Activated effector memory CD4-positive, alpha-beta T cell treated with anti-CD3 and anti-CD28 coated beads, Interleukin-2, amount 50 U/mL, for 16 hours (primary cell): ENCODE measurements around the gene TRIM41.
"Not testable (repeated sequence)": the region's sequence is repeated elsewhere in the genome, so short reads cannot be mapped to it uniquely, and the experiment has no call there.

Experiments
- DNase-seq: peaks from one replicate; pipeline ENCODE4 v3.0.0-alpha.2; 2020

Gene TRIM41

DNA sequence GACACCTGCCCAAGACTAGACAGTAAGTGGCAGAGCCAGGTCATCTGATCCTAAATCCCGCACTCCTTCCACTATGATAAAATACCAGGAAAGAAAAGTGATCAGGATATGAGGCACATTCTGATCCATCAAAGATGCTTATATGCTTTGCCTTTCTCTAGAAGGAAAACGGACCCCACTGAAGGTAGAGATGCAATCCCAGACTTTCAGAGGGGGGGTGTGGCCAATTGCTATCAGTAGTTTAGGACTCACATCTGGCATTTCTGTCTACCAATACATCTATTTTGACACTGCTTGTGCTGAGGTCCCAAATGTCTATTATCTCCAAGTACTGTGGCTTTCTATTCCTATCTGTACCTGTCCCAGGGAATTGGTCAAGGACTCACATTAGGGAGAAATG, 36.2 kb downstream of the TRIM41 start:
- DNase-seq = no peak

DNA sequence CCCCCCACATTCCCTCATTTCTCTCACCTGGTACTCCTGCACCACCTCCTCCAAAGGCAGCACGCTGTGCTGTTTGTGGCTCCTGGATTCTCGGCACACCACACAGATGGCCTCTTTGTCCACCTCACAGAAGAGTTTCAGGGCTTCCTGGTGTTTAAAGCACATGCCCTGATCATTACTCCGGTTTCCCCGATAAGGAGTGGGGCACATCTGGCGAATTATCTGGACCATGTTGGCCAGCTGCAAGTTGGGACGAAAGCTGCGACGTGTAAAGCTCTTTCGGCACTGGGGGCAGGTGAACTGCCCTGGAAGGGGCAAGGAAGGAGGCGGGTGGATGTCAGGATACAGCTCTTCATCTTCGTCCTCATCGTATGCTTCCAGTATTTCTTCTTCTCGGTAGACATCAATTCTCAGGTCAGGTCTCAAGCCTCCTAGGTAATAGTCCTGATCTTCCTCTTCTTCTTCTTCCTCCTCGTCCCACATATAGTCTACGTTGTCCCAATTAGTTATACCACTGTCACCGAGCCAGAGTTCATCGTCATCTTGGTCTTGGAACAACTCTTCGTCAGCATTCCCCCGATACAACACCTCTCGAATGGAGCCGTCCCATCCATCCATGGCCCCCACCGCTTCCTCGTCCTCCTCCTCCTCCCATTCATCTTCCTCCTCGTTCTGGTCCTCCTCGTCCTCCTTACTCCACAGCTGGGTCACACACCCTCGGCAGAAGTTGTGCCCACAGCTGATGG, 37.1 kb downstream of the TRIM41 start:
- DNase-seq = no peak

DNA sequence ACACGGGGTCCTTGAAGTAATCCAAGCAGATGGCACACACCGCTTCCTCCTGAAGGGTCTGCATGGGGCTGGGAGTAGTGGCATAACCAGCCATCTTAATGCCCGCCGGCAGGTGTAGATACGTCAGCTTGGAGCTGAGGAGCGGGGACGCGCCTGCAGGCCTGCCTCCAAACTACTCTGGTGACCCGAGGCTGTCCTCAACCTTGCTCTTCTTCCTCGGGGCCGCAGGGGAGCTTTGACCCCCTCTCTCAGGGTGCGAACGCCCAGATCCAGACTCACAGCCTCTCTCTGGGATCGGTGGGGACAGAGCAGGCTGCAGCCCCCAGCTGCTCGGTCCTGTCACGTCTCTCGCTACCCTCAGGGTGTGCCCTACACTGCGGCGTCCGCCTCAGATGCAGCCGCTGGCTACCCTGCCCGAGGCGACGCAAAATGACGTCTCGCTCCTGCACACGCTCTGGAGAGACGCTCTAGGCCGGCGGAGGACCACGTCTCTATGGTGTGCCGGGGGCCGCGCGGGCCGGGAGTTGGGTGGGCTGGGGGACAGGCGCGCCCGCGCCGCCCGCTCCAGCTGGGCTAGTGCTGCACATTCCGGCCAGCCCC, 37.7 kb downstream of the TRIM41 start, which contains the start of gene TRIM52:
TSS of gene TRIM52 (minus strand) at position 424 of the 600 bp plus-strand sequence. CDS start at position 94, 330 bp downstream.
- peak; percentile 96 for DNase-seq

DNA sequence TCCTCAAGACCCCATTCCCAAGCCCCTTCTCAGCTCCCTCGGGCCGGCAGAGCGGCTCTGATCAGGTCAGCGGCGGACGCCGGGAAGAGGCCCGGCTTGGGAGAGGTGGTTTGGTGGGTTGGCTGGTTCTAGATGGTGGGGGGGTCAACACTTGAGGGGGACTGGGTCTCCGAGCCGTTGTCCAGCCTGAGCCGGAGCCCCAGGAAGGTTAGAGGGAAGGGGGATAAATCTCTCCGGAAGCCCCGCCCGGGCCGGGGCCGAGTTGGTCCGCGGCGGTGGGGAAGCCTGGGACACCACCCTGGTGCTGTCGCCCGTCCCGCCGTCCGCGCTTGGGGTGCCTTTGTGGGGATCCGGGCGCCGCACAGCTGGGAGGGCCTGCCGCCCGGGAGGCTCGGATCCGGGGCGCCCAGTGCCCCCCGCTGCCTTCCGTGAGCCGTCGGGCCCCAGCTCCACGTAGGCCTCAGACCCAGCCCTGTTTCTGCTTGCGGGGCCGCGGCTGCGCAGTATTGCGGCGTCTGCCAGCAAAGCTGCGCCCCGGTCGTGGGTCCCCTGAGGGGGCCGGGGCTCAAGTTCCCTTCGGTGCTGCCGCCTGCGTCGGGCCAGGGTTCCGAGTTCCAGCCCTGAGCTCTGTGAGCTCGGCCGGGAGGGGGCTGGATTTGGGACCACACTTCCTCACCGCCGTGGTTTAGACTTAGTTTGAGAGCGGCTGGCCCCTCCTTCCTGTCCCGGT, 38.4 kb downstream of the TRIM41 start:
- DNase-seq = peak; percentile 91

DNA sequence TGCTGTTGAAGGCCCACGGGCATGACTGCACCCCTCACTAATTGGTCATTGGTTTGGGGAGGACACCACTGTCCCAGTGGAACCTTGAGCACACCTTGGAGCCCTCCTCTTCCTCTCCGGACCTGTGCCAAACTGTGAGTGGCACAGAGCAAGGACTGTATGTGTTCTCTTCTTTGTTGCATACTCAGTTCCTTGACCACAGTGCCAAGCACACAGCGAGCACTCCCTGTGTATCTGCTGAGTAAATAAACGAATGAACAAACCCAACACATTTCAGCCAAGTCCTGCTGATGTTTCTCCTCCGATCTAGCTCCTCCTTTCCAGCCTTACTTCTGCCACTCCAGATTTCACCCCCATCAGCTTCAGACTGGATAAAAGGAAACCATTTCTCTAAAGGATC, 40.6 kb downstream of the TRIM41 start:
- DNase-seq = no peak

DNA sequence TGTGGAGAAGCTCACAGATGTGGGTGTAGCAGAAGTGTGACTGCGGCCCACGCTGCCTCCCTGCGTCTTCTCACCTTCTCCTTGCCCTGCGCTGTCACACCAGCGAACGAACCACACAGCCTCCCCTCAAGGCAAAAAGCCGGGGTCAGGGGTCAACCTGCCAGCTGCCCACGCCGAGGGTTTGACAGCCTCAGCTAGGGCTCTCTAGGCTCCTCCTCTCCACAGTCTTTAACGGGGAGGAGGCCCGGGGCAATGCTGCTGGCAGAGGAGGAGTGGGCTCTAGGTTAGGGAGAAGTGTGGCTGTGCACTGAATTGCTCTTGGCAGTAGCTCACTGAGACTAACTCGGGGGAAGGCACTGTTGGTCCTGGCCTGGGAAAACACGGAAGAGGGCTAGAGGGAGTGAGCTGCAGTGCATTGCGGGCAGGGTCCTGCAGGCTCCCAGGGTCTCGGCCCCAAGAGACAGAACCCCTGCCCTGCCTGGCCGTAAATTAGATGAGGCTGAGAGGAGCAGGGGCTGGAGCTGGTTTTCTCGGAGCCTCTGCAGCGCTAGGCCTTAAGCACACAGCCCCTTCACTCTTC, 42.1 kb downstream of the TRIM41 start:
- no peak for DNase-seq

DNA sequence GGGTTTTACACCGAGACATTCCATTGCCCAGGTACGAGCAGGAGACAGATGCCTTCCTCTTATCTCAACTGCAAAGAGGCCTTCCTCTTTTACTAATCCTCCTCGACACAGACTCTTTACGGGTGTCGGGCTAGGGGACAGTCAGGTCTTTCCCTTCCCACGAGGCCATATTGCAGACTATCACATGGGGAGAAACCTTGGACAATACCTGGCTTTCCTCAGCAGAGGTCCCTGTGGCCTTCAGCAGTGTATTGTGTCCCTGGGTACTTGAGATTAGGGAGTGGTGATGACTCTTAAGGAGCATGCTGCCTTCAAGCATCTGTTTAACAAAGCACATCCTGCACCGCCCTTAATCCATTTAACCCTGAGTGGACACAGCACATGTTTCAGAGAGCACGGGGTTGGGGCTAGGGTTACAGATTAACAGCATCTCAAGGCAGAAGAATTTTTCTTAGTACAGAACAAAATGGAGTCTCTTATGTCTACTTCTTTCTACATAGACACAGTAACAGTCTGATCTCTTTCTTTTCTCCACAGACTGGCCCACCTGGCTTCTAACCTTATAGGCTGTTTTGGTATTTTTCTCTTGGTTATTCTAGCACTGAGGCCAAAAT, 44.3 kb downstream of the TRIM41 start:
- not testable (repeated sequence) for DNase-seq

DNA sequence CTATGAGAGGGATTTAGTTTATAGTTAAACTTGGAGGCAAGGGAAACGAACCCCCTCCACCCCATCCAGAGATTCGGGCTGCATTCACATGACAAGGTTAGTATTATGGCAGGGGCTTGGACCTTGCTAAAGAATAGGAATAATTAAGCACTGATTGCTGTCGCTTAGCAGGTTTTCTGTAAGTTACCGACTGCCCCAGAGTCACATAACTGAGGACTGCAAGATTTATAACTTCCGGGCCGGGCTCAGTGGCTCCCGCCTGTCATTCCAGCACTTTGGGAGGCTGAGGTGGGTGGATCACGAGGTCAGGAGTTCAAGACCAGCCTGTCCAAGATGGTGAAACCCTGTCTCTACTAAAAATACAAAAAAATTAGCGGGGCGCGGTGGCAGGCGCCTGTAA, 44.8 kb downstream of the TRIM41 start:
- DNase-seq = not testable (repeated sequence)

DNA sequence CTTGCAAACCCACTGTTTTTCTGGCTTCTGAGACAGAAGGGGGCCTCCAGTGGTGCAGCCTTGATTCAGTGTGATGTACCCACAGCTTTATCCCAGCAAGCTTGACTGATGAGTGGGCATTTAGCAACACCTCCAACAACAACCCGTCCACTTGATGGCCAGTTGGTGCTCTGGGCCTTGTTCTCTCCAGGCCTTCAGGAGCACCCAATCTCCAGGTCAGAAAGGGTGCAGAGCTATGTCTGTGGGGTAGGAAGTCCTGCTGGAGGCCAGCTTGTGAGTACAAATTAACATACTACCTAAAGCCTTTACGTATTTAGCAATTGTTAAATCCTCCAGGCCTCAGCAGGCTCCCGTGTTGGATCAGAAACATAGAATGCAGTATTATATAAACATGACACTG, 48.0 kb downstream of the TRIM41 start:
- no peak for DNase-seq

DNA sequence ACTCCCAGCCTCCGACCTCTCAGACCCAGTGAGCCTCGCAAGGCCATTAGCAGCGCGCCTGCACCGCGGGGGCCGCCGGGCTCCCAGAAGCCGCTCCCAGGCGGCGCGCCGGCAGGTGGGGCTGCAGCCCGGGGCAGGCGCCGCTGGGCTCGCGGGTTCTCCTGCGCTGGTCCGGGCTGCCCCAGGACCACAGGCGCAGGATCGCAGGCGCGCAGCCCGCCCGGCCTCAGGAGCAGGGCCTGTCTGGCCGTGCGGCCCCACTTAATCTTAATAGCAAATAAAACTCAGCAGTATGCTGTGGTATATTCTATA, 50.3 kb downstream of the TRIM41 start:
- DNase-seq = not testable (repeated sequence)

DNA sequence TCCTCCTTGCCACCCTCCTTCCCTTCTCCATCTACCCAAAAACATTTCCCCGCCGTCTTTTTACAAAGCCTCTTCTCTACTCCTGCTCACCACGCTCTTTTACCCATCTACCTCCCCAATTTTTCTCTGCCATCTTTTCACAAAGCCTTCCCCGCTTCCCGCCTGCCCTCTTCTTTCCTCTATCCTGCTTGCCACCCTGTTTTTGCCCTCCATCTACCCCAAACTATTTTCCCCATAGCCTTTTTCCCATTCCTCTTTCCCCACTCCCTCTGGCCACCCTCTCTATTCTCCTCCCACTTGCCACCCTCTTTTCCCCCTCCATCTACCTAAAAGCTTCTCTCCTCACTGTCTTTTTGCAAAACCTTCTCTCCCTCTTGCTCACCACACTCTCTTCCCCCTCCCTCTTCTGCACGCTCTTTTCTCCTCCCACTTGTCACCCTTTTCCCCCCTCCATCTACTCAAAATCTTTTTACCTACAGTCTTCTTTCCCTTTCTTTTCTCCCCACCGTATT, 57.2 kb downstream of the TRIM41 start:
- no peak for DNase-seq

DNA sequence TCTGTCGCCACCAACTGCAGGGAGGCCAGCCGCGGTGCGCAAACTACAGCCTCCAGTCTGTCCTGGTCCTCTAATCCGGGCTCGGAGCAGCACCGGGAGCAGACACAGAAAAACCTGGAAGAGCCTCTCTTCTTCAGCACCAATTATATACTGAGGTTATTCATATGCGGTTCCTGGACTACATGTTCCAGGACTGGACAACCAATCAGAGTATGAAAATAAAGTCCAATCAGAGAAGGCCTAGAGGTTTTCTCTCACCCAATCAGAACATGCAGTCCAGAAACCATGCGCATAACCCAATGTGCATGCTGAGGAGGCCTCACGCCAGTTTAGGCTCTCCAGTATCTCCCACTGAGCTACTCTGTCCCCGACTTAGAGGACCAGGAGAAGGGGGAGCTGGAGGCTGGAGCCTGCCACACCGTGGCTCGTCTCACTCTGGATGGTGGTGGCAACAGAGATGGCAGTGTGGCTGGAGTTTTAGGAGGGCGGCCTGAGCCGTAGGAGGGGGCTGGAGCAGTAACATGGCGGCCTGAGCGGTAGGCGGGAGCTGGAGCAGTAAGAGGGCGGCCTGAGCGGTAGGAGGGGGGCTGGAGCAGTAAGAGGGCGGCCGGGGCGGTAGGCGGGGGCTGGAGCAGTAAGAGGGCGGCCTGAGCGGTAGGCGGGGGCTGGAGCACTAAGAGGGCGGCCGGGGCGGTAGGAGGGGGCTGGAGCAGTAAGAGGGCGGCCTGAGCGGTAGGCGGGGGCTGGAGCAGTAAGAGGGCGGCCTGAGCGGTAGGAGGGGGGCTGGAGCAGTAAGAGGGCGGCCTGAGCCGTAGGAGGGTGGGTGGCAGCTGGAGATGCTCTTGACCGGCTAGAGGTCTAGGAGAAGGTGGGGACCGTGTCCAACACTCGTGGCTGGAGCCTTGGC, 58.2 kb downstream of the TRIM41 start:
- DNase-seq = no peak

DNA sequence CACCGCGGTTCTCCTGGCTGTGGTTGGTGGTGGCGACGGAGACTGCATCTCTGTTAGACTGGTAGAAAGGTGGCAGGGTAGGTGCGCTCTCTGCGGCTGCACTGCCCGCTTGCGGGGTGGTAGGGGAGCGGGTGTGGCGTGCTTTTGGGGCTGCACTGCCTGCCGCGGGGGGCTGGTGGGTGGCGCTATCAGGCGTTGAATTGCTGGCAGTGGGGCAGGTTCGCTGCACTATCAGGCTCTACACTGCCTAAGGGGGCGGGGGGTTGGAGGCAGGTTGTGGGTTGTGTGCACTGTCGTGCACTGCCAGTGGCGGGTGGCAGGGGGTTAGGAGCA, 58.9 kb downstream of the TRIM41 start:
- DNase-seq = no peak

DNA sequence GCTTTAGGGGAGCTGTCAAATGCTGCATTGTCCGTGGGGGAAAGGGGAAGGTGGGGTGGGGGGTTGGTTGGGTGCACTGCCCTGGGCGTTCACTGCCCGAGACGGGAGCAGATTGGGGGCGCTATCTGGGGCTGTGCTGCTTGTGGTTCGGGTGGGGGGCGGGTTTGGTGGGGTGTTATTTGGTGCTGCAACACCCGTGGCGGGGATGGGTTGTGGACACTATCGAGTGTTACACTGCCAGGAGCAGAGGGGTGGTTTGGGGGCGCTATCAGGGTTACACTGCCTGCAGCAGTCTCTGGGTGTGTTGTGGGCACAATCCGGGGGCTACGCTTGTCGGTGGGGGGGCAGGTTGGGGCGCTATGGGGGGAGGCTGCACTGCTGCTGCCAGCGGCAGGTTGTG, 59.3 kb downstream of the TRIM41 start:
- DNase-seq = not testable (repeated sequence)

DNA sequence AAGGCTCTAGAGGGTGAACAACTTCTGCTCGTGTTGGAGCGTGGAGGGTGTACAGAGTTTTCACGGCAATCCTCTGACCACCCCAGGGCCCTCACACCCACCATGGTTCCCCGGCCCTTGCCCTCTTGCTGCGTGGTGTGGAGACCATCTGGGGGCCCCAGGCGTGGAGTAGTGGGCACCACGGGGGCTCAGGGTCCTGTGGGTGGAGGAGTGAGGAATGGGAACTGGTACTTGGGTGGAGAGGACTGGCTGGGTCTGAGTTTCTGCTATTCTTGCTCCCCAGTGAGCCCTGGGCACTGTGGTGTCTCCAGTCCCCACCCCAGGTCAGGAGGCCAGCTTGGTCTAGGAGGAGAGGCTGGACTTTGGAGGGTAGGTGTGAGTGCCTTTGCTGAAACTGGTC, 59.8 kb downstream of the TRIM41 start:
- no peak for DNase-seq

DNA sequence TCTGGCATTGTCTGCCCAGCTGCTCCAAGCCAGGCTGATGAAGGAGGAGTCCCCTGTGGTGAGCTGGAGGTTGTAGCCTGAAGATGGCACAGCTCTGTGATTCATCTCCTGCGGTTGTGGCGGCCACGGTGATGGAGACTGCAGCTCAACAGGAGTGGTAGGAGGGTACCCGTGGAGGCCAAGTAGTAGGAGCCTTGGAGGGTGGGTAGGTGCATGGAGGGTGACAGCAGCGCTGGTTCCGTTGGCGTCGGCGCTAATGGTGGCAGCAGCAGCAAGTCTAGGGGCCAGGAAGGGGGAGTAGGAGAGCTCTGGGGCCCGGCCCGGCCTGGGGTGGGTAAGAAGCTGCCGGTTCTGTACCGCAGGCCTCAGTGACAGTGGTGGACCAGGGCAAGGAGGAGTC, 60.3 kb downstream of the TRIM41 start:
- no peak for DNase-seq

DNA sequence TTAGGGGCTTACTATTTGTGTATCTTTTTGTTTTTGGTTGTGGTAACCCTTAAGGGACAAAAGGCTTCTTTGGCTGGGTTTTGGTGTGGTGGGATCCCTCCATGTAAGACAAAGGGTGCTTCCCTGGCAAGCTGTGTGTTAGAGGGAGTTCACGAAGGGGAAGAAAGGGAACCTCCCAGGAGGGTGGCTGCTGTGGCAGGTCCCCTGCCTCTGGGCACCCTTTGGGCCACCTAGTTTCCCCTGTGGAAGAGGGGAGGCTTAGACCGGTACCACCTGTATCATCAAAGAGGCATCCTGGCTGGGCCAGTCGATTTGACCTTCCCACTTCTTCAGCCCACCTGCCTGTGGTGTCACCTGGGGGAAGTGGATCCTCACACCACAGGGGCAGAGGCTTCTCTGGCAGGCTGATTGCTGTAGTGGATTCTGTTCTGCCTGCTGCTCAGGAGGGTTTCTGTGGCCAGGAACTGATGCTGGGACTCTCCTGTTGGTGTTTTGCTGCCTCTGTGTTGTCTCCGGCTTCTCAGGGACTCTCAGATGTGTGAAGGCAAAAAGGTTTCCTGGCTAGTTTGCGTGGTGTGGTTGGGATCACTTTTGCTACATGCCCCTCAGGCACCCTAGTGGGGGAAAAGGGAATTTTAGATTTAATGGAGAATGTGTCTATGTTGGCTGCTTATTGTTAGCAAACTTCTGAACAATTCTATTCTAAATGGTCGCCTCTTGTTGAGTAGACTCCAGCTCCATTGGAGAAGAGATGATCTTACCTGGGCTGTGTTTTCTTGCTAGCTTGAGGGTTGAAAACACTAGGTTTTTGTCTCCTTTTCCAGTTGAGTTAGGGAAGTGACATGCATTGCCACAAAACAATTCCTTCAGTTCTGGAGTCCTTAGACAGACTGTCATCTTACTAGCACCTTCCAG, 61.0 kb downstream of the TRIM41 start:
- not testable (repeated sequence) for DNase-seq
